OCI-LY7 (cell line): ENCODE results near the gene STRADA. TPM values are rescaled to one million over a fixed set of nuclear protein-coding genes. Genes with fewer than 3 reads are reported as not detected.

ENCODE experiments used
- BruUV-seq: library from RNA; stranded (reverse); fragments of 400-500 nt; replicated peaks from 2 replicates; lab custom pipeline; 2021; lab: Mats Ljungman, UMichigan
- CTCF ChIA-PET: fragments of 300-600 bp; sonication (Branson Sonifier 250); formaldehyde crosslinking; loops from one replicate; lab custom pipeline; 2022; ENCODE audit warnings: antibody characterized with exemption; ENCODE audit not compliant: unreplicated experiment; lab: Charles Lee
- POLR2A ChIA-PET: fragments of 300-600 bp; sonication (Branson Sonifier 250); formaldehyde crosslinking; loops from one replicate; lab custom pipeline; 2022; ENCODE audit warnings: antibody characterized with exemption; lab: Charles Lee
- DNase-seq: peaks from one replicate; pipeline ENCODE4 v3.0.0-alpha.2; 2015; ENCODE audit warnings: low spot score
- H2AFZ ChIP-seq: fragments of 200-600 bp; sonication (generic), shearing (Covaris generic); 2 replicates; pipeline ENCODE4 v1.6.1; 2014; ENCODE audit warnings: mild to moderate bottlenecking, antibody characterized with exemption, low read length, moderate library complexity
- H3K27ac ChIP-seq: fragments of 200-600 bp; sonication (generic); 2 replicates; pipeline ENCODE4 v1.5.1; 2014; ENCODE audit warnings: mixed run types, low read depth, mild to moderate bottlenecking, moderate library complexity, low read length, inconsistent platforms; ENCODE audit not compliant: poor library complexity, severe bottlenecking
- H3K36me3 ChIP-seq: fragments of 200-600 bp; sonication (generic); 2 replicates; pipeline ENCODE4 v1.6.1; 2014; ENCODE audit warnings: mild to moderate bottlenecking, antibody characterized with exemption, low read length, moderate library complexity, mixed read lengths; ENCODE audit not compliant: insufficient read depth
- H3K4me1 ChIP-seq: fragments of 200-600 bp; sonication (generic); 2 replicates; pipeline ENCODE4 v1.5.1; 2014; ENCODE audit warnings: mild to moderate bottlenecking, low read length; ENCODE audit not compliant: insufficient read depth, poor library complexity, severe bottlenecking
- H3K4me2 ChIP-seq: fragments of 200-600 bp; sonication (generic); 2 replicates; pipeline ENCODE4 v1.6.1; 2014; ENCODE audit warnings: mild to moderate bottlenecking, low read length
- H3K4me3 ChIP-seq: fragments of 200-600 bp; sonication (generic); 2 replicates; pipeline ENCODE4 v1.5.1; 2014; ENCODE audit warnings: mild to moderate bottlenecking, low read depth, low read length; ENCODE audit not compliant: poor library complexity, severe bottlenecking
- H3K79me2 ChIP-seq: fragments of 200-600 bp; sonication (generic); 2 replicates; pipeline ENCODE4 v1.6.1; 2016; ENCODE audit warnings: low read depth, mild to moderate bottlenecking, low read length, moderate library complexity, mixed read lengths; ENCODE audit not compliant: insufficient read depth
- H3K9me2 ChIP-seq: fragments of 200-600 bp; sonication (generic); 2 replicates; pipeline ENCODE4 v1.6.1; 2016; ENCODE audit warnings: mild to moderate bottlenecking, low read length, mixed read lengths; ENCODE audit not compliant: insufficient read depth
- H3K9me3 ChIP-seq: fragments of 200-600 bp; sonication (generic); 2 replicates; pipeline ENCODE4 v1.6.1; 2014; ENCODE audit warnings: mild to moderate bottlenecking, mixed run types, low read length, mixed read lengths
- H4K20me1 ChIP-seq: fragments of 200-600 bp; sonication (generic); 2 replicates; pipeline ENCODE4 v1.6.1; 2014; ENCODE audit warnings: mild to moderate bottlenecking, antibody characterized with exemption, low read length, moderate library complexity, mixed read lengths; ENCODE audit not compliant: insufficient read depth
- EZH2phosphoT487 ChIP-seq: fragments of 200-600 bp; sonication (generic); IDR thresholded peaks from 2 replicates; pipeline ENCODE4 v1.6.1; 2018; ENCODE audit warnings: low read depth, borderline replicate concordance, mild to moderate bottlenecking, mixed run types, antibody characterized with exemption, low read length, moderate library complexity, mixed read lengths
- intact Hi-C: fragments of 100-400 bp; cut with micrococcal nuclease; formaldehyde crosslinking; loops from one replicate; pipeline ENCODE4 v1.10.0; 2022; ENCODE audit not compliant: unreplicated experiment
- total RNA-seq, 2 experiments: library from RNA; depleted of rRNA in 1 of 2; stranded (reverse); fragments of >200 nt in 1 of 2; shearing (Covaris generic) in 1 of 2; gene quantifications; 2 replicates each; pipeline ENCODE4 v1.2.3, GENCODE V29; 2014 to 2022
- TF ChIP-seq, protein P1 (sequence below): fragments of 200-600 bp; sonication (generic); conservative IDR thresholded peaks from 2 replicates; pipeline ENCODE4 v1.5.1; 2014; ENCODE audit warnings: mild to moderate bottlenecking, antibody characterized with exemption, low read length, moderate library complexity, mixed read lengths

Gene STRADA
- total RNA-seq, 2 experiments from 2014 or later: 31.9 to 68.0 TPM

- POLR2A ChIA-PET: interaction anchor here (0.8 to 1.8 kb wide), 2 partner anchors 21 to 27 kb away, joined by 3 read pairs; no protein-coding TSS in a partner anchor
- H4K20me1 ChIP-seq: peaks cover 32% of the 10 kb centered on the region; the same call in 1 of the 2 replicates
- CTCF ChIA-PET: no interaction called here
- H3K79me2 ChIP-seq: peaks cover 87% of the 10 kb centered on the region
- no TSS peak for BruUV-seq
- H3K9me2 ChIP-seq: no peaks in the 10 kb centered on the region
- no peak overlapping the region for H2AFZ ChIP-seq
- H3K9me3 ChIP-seq: no peaks in the 10 kb centered on the region
- no peak for DNase-seq
- intact Hi-C loops: no loop called here
- no peak overlapping the region for H3K4me2 ChIP-seq
- H3K4me3 ChIP-seq: no peak overlapping the region
- TF ChIP-seq, protein P1, sequence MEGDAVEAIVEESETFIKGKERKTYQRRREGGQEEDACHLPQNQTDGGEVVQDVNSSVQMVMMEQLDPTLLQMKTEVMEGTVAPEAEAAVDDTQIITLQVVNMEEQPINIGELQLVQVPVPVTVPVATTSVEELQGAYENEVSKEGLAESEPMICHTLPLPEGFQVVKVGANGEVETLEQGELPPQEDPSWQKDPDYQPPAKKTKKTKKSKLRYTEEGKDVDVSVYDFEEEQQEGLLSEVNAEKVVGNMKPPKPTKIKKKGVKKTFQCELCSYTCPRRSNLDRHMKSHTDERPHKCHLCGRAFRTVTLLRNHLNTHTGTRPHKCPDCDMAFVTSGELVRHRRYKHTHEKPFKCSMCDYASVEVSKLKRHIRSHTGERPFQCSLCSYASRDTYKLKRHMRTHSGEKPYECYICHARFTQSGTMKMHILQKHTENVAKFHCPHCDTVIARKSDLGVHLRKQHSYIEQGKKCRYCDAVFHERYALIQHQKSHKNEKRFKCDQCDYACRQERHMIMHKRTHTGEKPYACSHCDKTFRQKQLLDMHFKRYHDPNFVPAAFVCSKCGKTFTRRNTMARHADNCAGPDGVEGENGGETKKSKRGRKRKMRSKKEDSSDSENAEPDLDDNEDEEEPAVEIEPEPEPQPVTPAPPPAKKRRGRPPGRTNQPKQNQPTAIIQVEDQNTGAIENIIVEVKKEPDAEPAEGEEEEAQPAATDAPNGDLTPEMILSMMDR: no peak
- no peak for TF ChIP-seq EZH2phosphoT487
- no peaks in the 10 kb centered on the region for H3K4me1 ChIP-seq
- H3K36me3 ChIP-seq: peaks cover 96% of the 10 kb centered on the region
- H3K27ac ChIP-seq: no peak overlapping the region
These were observed 41.9 kb upstream of the STRADA start for GRCh38 chr17:63783522-63783921.

- intact Hi-C loops: no loop called here
- Histone ChIP-seq H3K4me3 (no peak overlapping the region), H2AFZ (no peak overlapping the region), H3K36me3 (peaks cover 96% of the 10 kb centered on the region), H3K9me3 (no peaks in the 10 kb centered on the region), H4K20me1 (peaks cover 53% of the 10 kb centered on the region), H3K27ac (no peak overlapping the region), H3K79me2 (peaks cover 98% of the 10 kb centered on the region), H3K4me2 (no peak overlapping the region), H3K9me2 (no peaks in the 10 kb centered on the region), H3K4me1 (peaks cover 11% of the 10 kb centered on the region)
- BruUV-seq: no TSS peak
- TF ChIP-seq, protein P1: no peak
- TF ChIP-seq EZH2phosphoT487: no peak
- ChIA-PET POLR2A (interaction anchor here (1.1 to 1.3 kb wide), 2 partner anchors 10 to 79 kb away, joined by 3 to 4 read pairs; no protein-coding TSS in a partner anchor), CTCF (no interaction called here)
- DNase-seq: no peak
These were observed 39.3 kb upstream of the STRADA start for GRCh38 chr17:63780928-63781327.

DNA sequence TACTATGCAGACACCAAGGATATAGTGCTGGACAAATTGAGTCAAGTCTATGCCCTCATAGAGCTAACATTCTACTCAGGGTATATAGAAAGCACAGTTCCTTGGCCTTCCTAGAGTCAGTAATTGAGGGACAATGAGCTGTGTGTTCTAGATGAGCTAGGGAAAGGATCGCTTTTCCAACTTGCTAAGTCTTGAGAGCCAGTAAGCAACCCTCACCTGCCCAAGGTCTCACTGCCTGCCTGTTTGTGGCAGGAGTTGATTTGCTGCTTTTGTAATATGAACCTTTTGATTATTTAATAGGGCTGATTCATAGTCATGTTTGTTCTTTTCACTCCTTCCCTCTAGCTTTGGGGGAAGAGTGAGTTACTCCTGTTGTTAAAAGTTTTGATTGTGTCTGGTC is 38.9 kb upstream of the STRADA start:
- CTCF ChIA-PET: no interaction called here

More for the DNA sequence above, 38.9 kb upstream of the STRADA start:
- no peaks in the 10 kb centered on the region for H3K9me2 ChIP-seq
- H2AFZ ChIP-seq: no peak overlapping the region
- BruUV-seq: no TSS peak
- TF ChIP-seq, protein P1: no peak
- no peak for TF ChIP-seq EZH2phosphoT487
- H3K4me3 ChIP-seq: no peak overlapping the region
- POLR2A ChIA-PET: interaction anchor here (0.6 to 1.3 kb wide), 3 partner anchors 80 to 328 kb away, joined by 3 to 4 read pairs (median 4); no protein-coding TSS in a partner anchor
- H3K27ac ChIP-seq: no peak overlapping the region
- H3K36me3 ChIP-seq: peaks cover 96% of the 10 kb centered on the region
- H3K4me1 ChIP-seq: peaks cover 15% of the 10 kb centered on the region
- H3K9me3 ChIP-seq: no peaks in the 10 kb centered on the region
- H4K20me1 ChIP-seq: peaks cover 54% of the 10 kb centered on the region
- DNase-seq: no peak
- intact Hi-C loops: no loop called here
- H3K4me2 ChIP-seq: no peak overlapping the region
- peaks cover 98% of the 10 kb centered on the region for H3K79me2 ChIP-seq
